Forelimb muscle (tissue), 1 donor: ENCODE measurements around the gene LRRC14B. TPM values are rescaled to one million over a fixed set of nuclear protein-coding genes. Genes with fewer than 3 reads are reported as not detected.

ENCODE experiments used
- DNase-seq: peaks from one replicate; pipeline ENCODE4 v3.0.0-alpha.2; 2013; ENCODE audit warnings: low read depth
- polyA plus RNA-seq: library from polyadenylated mRNA; unstranded; fragments of 120-200 nt; gene quantifications from one replicate; pipeline ENCODE4 v1.2.1, GENCODE V29; 2013; ENCODE audit not compliant: insufficient read length

LRRC14B gene
- polyA plus RNA-seq, 1 donor: 31.4 TPM

GRCh38 chr5:174291-174600, 17.0 kb upstream of the LRRC14B start:
- no peak for DNase-seq

- no peak for DNase-seq
Observed at GRCh38 chr5:174876-175465, 16.3 kb upstream of the LRRC14B start.

GRCh38 chr5:176296-176823, 14.9 kb upstream of the LRRC14B start:
- DNase-seq: no peak

GRCh38 chr5:178110-178509, 13.2 kb upstream of the LRRC14B start:
- no peak for DNase-seq

GRCh38 chr5:179401-179800, 11.9 kb upstream of the LRRC14B start:
- DNase-seq: no peak

GRCh38 chr5:180286-180918, 10.9 kb upstream of the LRRC14B start:
- no peak for DNase-seq

GRCh38 chr5:181160-181559, 10.1 kb upstream of the LRRC14B start:
- no peak for DNase-seq

GRCh38 chr5:181566-181965, 9.7 kb upstream of the LRRC14B start:
- no peak for DNase-seq

GRCh38 chr5:182126-182525, 9.2 kb upstream of the LRRC14B start:
- no peak for DNase-seq

- no peak for DNase-seq
Observed at GRCh38 chr5:184471-184870, 6.8 kb upstream of the LRRC14B start.

- no peak for DNase-seq
Observed at GRCh38 chr5:185095-186070, 5.9 kb upstream of the LRRC14B start.

- DNase-seq: no peak
Observed at GRCh38 chr5:186091-187041, 4.9 kb upstream of the LRRC14B start.

- no peak for DNase-seq
Observed at GRCh38 chr5:187042-187431, 4.3 kb upstream of the LRRC14B start.

GRCh38 chr5:187617-188451, 3.5 kb upstream of the LRRC14B start:
- DNase-seq: no peak

GRCh38 chr5:188488-189481, 2.5 kb upstream of the LRRC14B start:
- DNase-seq: peak; percentile 53

- DNase-seq: no peak
Observed at GRCh38 chr5:189486-189885, 1.8 kb upstream of the LRRC14B start.

GRCh38 chr5:189976-190365, 1.3 kb upstream of the LRRC14B start:
- DNase-seq: no peak

- DNase-seq: no peak
Observed at GRCh38 chr5:190366-191035, 794 bp upstream of the LRRC14B start.
